HCT116 (cell line): ENCODE data around the gene USP47. TPM values are rescaled to one million over a fixed set of nuclear protein-coding genes. Genes with fewer than 3 reads are reported as not detected.

Experiments
- ATAC-seq: fragments of 200-7000 bp; cut with Tn5 transposase; 2 replicates; pipeline ENCODE4 v1.9.1; 2020; ENCODE audit warnings: mild to moderate bottlenecking, moderate library complexity
- BruUV-seq: library from RNA; stranded (reverse); fragments of 400-500 nt; replicated peaks from 2 replicates; lab custom pipeline; 2021; lab: Mats Ljungman, UMichigan
- CTCF ChIA-PET: fragments of 300-600 bp; sonication (Branson Sonifier 250); formaldehyde crosslinking; loops from one replicate; lab custom pipeline; 2021; ENCODE audit warnings: antibody characterized with exemption; lab: Charles Lee
- POLR2A ChIA-PET: fragments of 300-600, 350-600 bp; sonication (Branson Sonifier 250); formaldehyde crosslinking; loops from one replicate; lab custom pipeline; 2021; ENCODE audit warnings: antibody characterized with exemption; lab: Charles Lee
- RAD21 ChIA-PET, 2 experiments: fragments of 300-600 bp; sonication (Branson Sonifier 250); formaldehyde crosslinking; loops; one replicate each; lab custom pipeline; 2023; ENCODE audit warnings: low total read pairs in 2 of 2; ENCODE audit not compliant: uncharacterized antibody in 2 of 2, unreplicated experiment in 2 of 2, low non-redundant PET in 1 of 2; lab: Charles Lee
- DNase-seq: peaks from one replicate; pipeline ENCODE4 v3.0.0-alpha.2; 2010; ENCODE audit warnings: low read depth, low spot score
- H2AFZ ChIP-seq: fragments of 200-600 bp; shearing (Covaris generic), sonication (generic); 2 replicates; pipeline ENCODE4 v1.6.1; 2017; ENCODE audit warnings: low read depth, mixed run types, mixed read lengths, antibody characterized with exemption, low read length; ENCODE audit not compliant: poor library complexity, severe bottlenecking
- H3K27ac ChIP-seq: 2 replicates; pipeline ENCODE4 v1.5.1; 2012; ENCODE audit warnings: low read depth, low read length
- H3K27me3 ChIP-seq: fragments of 200-600 bp; sonication (generic); 2 replicates; pipeline ENCODE4 v1.6.1; 2016; ENCODE audit warnings: mixed run types, low read length, mixed read lengths; ENCODE audit not compliant: insufficient read depth
- H3K36me3 ChIP-seq, 2 experiments: fragments of 200-500 bp in 1 of 2; fragments of 200-600 bp in 1 of 2; sonication (Bioruptor generic) in 1 of 2; sonication (generic) in 1 of 2; 2 replicates each; pipeline versions ENCODE4 v1.5.1 to v1.6.1; 2014 to 2016; ENCODE audit warnings: low read length in 2 of 2, inconsistent platforms in 1 of 2, mixed read lengths in 1 of 2, mixed run types in 1 of 2; ENCODE audit not compliant: insufficient read depth in 2 of 2, control insufficient read depth in 1 of 2
- H3K4me1 ChIP-seq, 2 experiments: fragments of 200-600 bp in 1 of 2; sonication (generic) in 1 of 2; 2 replicates each; pipeline versions ENCODE4 v1.5.1 to v1.6.1; 2012 to 2017; ENCODE audit warnings: low read length in 2 of 2, inconsistent platforms in 1 of 2, mild to moderate bottlenecking in 1 of 2, mixed read lengths in 1 of 2, mixed run types in 1 of 2, moderate library complexity in 1 of 2; ENCODE audit not compliant: insufficient read depth in 2 of 2, control insufficient read depth in 1 of 2
- H3K4me2 ChIP-seq: fragments of 200-600 bp; sonication (generic); 2 replicates; pipeline ENCODE4 v1.6.1; 2017; ENCODE audit warnings: mixed run types, low read length, mixed read lengths
- H3K4me3 ChIP-seq, 2 experiments: fragments of 200-600 bp in 1 of 2; sonication (generic) in 1 of 2; replicated peaks in 1 of 2; 2 replicates each; pipeline ENCODE4 v1.5.1; 2011 to 2016; ENCODE audit warnings: low read length in 2 of 2, control low read depth in 1 of 2, low read depth in 1 of 2, mild to moderate bottlenecking in 1 of 2, mixed read lengths in 1 of 2, mixed run types in 1 of 2
- H3K79me2 ChIP-seq: fragments of 200-600 bp; sonication (generic); 2 replicates; pipeline ENCODE4 v1.6.1; 2017; ENCODE audit warnings: mild to moderate bottlenecking, mixed run types, low read length, moderate library complexity, mixed read lengths; ENCODE audit not compliant: insufficient read depth
- H3K9ac ChIP-seq: fragments of 200-600 bp; sonication (generic); 2 replicates; pipeline ENCODE4 v1.6.1; 2016; ENCODE audit warnings: low read length, mixed read lengths
- H3K9me2 ChIP-seq: fragments of 200-600 bp; sonication (generic), shearing (Covaris generic); 2 replicates; pipeline ENCODE4 v1.6.1; 2017; ENCODE audit warnings: mixed run types, mild to moderate bottlenecking, moderate library complexity; ENCODE audit not compliant: insufficient read depth
- H3K9me3 ChIP-seq, 2 experiments: fragments of 200-500 bp in 1 of 2; fragments of 200-600 bp in 1 of 2; sonication (Bioruptor generic) in 1 of 2; sonication (generic) in 1 of 2; 2 replicates each; pipeline ENCODE4 v1.6.1; 2014 to 2017; ENCODE audit warnings: low read length in 2 of 2, mixed read lengths in 2 of 2, inconsistent platforms in 1 of 2, low read depth in 1 of 2, mild to moderate bottlenecking in 1 of 2, mixed run types in 1 of 2, moderate library complexity in 1 of 2; ENCODE audit not compliant: control insufficient read depth in 1 of 2, insufficient read depth in 1 of 2
- H4K20me1 ChIP-seq: fragments of 200-600 bp; sonication (generic), shearing (Covaris generic); 2 replicates; pipeline ENCODE4 v1.6.1; 2017; ENCODE audit warnings: mixed run types, mild to moderate bottlenecking, moderate library complexity; ENCODE audit not compliant: insufficient read depth
- CBX3 ChIP-seq: IDR thresholded peaks from 2 replicates; pipeline ENCODE4 v1.6.1; 2012; ENCODE audit warnings: low read depth
- CEBPB ChIP-seq: IDR thresholded peaks from 2 replicates; pipeline ENCODE4 v1.6.1; 2012; ENCODE audit warnings: low read depth
- ELF1 ChIP-seq: IDR thresholded peaks from 2 replicates; pipeline ENCODE4 v1.6.1; 2012; ENCODE audit warnings: low read depth, borderline replicate concordance
- EZH2 ChIP-seq: fragments of 200-600 bp; sonication (generic); IDR thresholded peaks from 2 replicates; pipeline ENCODE4 v1.6.1; 2017; ENCODE audit warnings: antibody characterized with exemption, mixed run types
- EZH2phosphoT487 ChIP-seq: fragments of 200-600 bp; IDR thresholded peaks from 2 replicates; pipeline ENCODE4 v1.6.1; 2018; ENCODE audit warnings: antibody characterized with exemption, borderline replicate concordance
- FOSL1 ChIP-seq: IDR thresholded peaks from 2 replicates; pipeline ENCODE4 v1.6.1; 2012; ENCODE audit warnings: low read depth
- JUND ChIP-seq: IDR thresholded peaks from 2 replicates; pipeline ENCODE4 v1.6.1; 2012
- POLR2A ChIP-seq: IDR thresholded peaks from 2 replicates; pipeline ENCODE4 v1.7.0; 2011; ENCODE audit warnings: borderline replicate concordance; ENCODE audit not compliant: insufficient read depth, insufficient read length; ENCODE audit errors: extremely low read depth
- RAD21 ChIP-seq: IDR thresholded peaks from 2 replicates; pipeline ENCODE4 v1.6.1; 2012; ENCODE audit warnings: low read depth, mild to moderate bottlenecking
- SP1 ChIP-seq: IDR thresholded peaks from 2 replicates; pipeline ENCODE4 v1.6.1; 2012; ENCODE audit warnings: low read depth
- ZNF274 ChIP-seq: fragments of 200-500 bp; sonication (Bioruptor generic); IDR thresholded peaks from 2 replicates; pipeline ENCODE4 v1.6.1; 2014; ENCODE audit warnings: mild to moderate bottlenecking, low read depth, low read length, inconsistent platforms
- intact Hi-C: fragments of 100-400 bp; cut with micrococcal nuclease; formaldehyde crosslinking; loops from 2 replicates; pipeline ENCODE4 v1.10.0; 2022
- total RNA-seq: library from RNA; stranded (reverse); gene quantifications from one replicate; pipeline ENCODE4 v1.2.1, GENCODE V29; 2021; ENCODE audit not compliant: unreplicated experiment
- TF ChIP-seq, protein P1 (sequence below): IDR thresholded peaks from 2 replicates; pipeline ENCODE4 v1.6.1; 2012
- TF ChIP-seq, protein P2 (sequence below): IDR thresholded peaks from 2 replicates; pipeline ENCODE4 v1.6.1; 2011; ENCODE audit warnings: mild to moderate bottlenecking, low read length, moderate library complexity; ENCODE audit not compliant: insufficient replicate concordance; ENCODE audit errors: extremely low read depth
- TF ChIP-seq, protein P3 (sequence below), 3 experiments: fragments of 200-600 bp in 1 of 3; sonication (generic) in 1 of 3; IDR thresholded peaks in 2 of 3; conservative IDR thresholded peaks in 1 of 3; 2 replicates each; pipeline ENCODE4 v1.5.1; 2012 to 2017; ENCODE audit warnings: low read depth in 2 of 3, low read length in 2 of 3, antibody characterized with exemption in 1 of 3, borderline replicate concordance in 1 of 3, control low read depth in 1 of 3, mild to moderate bottlenecking in 1 of 3, mixed read lengths in 1 of 3, mixed run types in 1 of 3, moderate library complexity in 1 of 3; ENCODE audit not compliant: insufficient read depth in 1 of 3

USP47 gene
- total RNA-seq, 1 experiment from 2014 or later: 18.9 TPM

DNA sequence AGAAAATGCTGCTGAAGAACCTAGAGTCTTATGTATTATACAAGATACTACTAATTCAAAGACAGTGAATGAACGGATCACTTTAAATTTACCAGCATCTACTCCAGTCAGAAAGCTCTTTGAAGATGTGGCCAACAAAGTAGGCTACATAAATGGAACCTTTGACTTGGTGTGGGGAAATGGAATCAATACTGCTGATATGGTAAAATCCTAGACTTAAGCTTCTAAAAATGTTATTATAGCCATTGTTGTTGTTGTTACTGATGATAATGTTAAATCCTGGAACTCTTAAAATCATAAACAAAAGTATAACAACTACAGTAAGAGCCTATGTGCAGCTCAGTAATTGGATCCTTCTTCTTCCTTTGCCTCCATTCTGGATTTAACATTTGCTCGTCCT is 38.4 kb downstream of the USP47 start:
- H3K4me3 ChIP-seq: no peak overlapping the region
- TF ChIP-seq EZH2phosphoT487 (no peak), SP1 (no peak), FOSL1 (no peak)
- BruUV-seq: no TSS peak

DNA sequence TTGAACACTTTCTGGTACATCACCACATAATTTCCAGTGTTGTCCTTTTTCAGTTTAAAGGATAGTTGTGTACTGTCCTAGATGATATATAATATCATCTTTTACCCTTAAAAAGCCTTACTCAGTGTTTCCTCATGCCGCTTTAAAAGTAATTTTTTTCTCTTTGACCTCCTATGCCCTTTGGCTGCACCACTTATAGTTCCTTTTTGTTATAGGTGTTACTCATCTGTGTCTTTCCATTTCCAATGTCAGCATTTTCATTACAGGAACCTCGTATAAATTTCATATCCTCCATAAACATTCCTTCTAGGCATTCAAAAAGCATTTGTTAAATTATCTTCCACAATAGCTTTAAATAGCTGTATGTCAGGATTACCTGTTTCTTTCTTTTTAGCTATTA is 40.8 kb downstream of the USP47 start:
- intact Hi-C loops: no loop called here
- Histone ChIP-seq H3K79me2 (peaks cover 42% of the 10 kb centered on the region), H3K27ac (no peak overlapping the region), H3K36me3 (peaks cover 5 to 7% of the 10 kb centered on the region in 2 experiments; a peak in 1 of 4 replicates), H2AFZ (no peak overlapping the region), H3K9ac (no peak overlapping the region), H3K4me2 (no peak overlapping the region), H3K4me1 (no peaks in the 10 kb centered on the region), H3K27me3 (no peaks in the 10 kb centered on the region), H3K4me3 (no peak overlapping the region), H4K20me1 (no peaks in the 10 kb centered on the region; the same call in 1 of the 2 replicates), H3K9me3 (no peaks in the 10 kb centered on the region), H3K9me2 (no peaks in the 10 kb centered on the region)
- POLR2A ChIA-PET: no interaction called here
- RAD21 ChIA-PET: no interaction called here
- no peak for ATAC-seq
- no TSS peak for BruUV-seq
- DNase-seq: no peak
- CTCF ChIA-PET: interaction anchor here (1.2 kb wide), 1 partner anchor 49 kb away, joined by 4 read pairs; no protein-coding TSS in a partner anchor
- TF ChIP-seq ZNF274 (no peak), POLR2A (no peak), RAD21 (no peak), EZH2 (no peak), CEBPB (no peak), ELF1 (no peak), JUND (no peak), CBX3 (no peak)
- TF ChIP-seq, protein P1, sequence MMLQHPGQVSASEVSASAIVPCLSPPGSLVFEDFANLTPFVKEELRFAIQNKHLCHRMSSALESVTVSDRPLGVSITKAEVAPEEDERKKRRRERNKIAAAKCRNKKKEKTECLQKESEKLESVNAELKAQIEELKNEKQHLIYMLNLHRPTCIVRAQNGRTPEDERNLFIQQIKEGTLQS: no peak
- TF ChIP-seq, protein P2, sequence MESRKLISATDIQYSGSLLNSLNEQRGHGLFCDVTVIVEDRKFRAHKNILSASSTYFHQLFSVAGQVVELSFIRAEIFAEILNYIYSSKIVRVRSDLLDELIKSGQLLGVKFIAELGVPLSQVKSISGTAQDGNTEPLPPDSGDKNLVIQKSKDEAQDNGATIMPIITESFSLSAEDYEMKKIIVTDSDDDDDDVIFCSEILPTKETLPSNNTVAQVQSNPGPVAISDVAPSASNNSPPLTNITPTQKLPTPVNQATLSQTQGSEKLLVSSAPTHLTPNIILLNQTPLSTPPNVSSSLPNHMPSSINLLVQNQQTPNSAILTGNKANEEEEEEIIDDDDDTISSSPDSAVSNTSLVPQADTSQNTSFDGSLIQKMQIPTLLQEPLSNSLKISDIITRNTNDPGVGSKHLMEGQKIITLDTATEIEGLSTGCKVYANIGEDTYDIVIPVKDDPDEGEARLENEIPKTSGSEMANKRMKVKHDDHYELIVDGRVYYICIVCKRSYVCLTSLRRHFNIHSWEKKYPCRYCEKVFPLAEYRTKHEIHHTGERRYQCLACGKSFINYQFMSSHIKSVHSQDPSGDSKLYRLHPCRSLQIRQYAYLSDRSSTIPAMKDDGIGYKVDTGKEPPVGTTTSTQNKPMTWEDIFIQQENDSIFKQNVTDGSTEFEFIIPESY: no peak
- TF ChIP-seq, protein P3, sequence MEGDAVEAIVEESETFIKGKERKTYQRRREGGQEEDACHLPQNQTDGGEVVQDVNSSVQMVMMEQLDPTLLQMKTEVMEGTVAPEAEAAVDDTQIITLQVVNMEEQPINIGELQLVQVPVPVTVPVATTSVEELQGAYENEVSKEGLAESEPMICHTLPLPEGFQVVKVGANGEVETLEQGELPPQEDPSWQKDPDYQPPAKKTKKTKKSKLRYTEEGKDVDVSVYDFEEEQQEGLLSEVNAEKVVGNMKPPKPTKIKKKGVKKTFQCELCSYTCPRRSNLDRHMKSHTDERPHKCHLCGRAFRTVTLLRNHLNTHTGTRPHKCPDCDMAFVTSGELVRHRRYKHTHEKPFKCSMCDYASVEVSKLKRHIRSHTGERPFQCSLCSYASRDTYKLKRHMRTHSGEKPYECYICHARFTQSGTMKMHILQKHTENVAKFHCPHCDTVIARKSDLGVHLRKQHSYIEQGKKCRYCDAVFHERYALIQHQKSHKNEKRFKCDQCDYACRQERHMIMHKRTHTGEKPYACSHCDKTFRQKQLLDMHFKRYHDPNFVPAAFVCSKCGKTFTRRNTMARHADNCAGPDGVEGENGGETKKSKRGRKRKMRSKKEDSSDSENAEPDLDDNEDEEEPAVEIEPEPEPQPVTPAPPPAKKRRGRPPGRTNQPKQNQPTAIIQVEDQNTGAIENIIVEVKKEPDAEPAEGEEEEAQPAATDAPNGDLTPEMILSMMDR (IDR thresholded peaks at IDR 0.05 in 2 of 3, conservative IDR thresholded peaks at IDR 0.05 in 1 of 3; ENCODE audit: borderline replicate concordance in 1 of 3, insufficient read depth in 1 of 3, low read depth in 2 of 3, low read length in 2 of 3): no peak

More for the DNA sequence above, 38.4 kb downstream of the USP47 start:
- POLR2A ChIA-PET: no interaction called here
- no peaks in the 10 kb centered on the region for H3K9me3 ChIP-seq
- H3K4me1 ChIP-seq: no peaks in the 10 kb centered on the region
- H3K79me2 ChIP-seq: peaks cover 61% of the 10 kb centered on the region
- intact Hi-C loops: no loop called here
- no peak overlapping the region for H2AFZ ChIP-seq
- CTCF ChIA-PET: interaction anchor here (1.4 kb wide), 1 partner anchor 93 kb away, joined by 4 read pairs; no protein-coding TSS in a partner anchor
- H3K9ac ChIP-seq: no peak overlapping the region
- no peaks in the 10 kb centered on the region for H3K9me2 ChIP-seq
- H4K20me1 ChIP-seq: no peaks in the 10 kb centered on the region; the same call in 1 of the 2 replicates
- no peak for DNase-seq
- H3K27ac ChIP-seq: no peak overlapping the region
- peaks cover under 1 to 4% of the 10 kb centered on the region in 2 experiments; a peak in 1 of 4 replicates for H3K36me3 ChIP-seq
- H3K4me2 ChIP-seq: no peak overlapping the region
- no peak for ATAC-seq
- no peaks in the 10 kb centered on the region for H3K27me3 ChIP-seq
- RAD21 ChIA-PET: no interaction called here
